Neural cell (in vitro differentiated cells): Measurements from ENCODE around the gene ABCA13. TPM values are rescaled to one million over a fixed set of nuclear protein-coding genes. Genes with fewer than 3 reads are reported as not detected.

ENCODE experiments used
- H2AFZ ChIP-seq: fragments of 200-600, 300-800 bp; sonication (generic), shearing (Covaris generic); 2 replicates; pipeline ENCODE4 v1.6.0; 2014; ENCODE audit warnings: low read depth, mild to moderate bottlenecking, antibody characterized with exemption, low read length, moderate library complexity
- H3F3A ChIP-seq: fragments of 200-600 bp; shearing (Covaris generic); 2 replicates; pipeline ENCODE4 v1.6.1; 2016; ENCODE audit warnings: mild to moderate bottlenecking, moderate library complexity, mixed read lengths, antibody characterized with exemption, low read length; ENCODE audit not compliant: insufficient read depth, poor library complexity, severe bottlenecking
- H3K27ac ChIP-seq: fragments of 200-600, 300-800 bp; sonication (generic), shearing (Covaris generic); 2 replicates; pipeline ENCODE4 v1.5.1; 2014; ENCODE audit warnings: mild to moderate bottlenecking, low read length, moderate library complexity
- H3K27me3 ChIP-seq: fragments of 300-800, 200-600 bp; sonication (generic), shearing (Covaris generic); 2 replicates; pipeline ENCODE4 v1.6.0; 2014; ENCODE audit warnings: mild to moderate bottlenecking, low read depth, low read length, moderate library complexity; ENCODE audit not compliant: insufficient read depth
- H3K36me3 ChIP-seq: fragments of 300-800, 200-600 bp; sonication (generic), shearing (Covaris generic); 2 replicates; pipeline ENCODE4 v1.5.1; 2014; ENCODE audit warnings: mild to moderate bottlenecking, antibody characterized with exemption, low read length, moderate library complexity; ENCODE audit not compliant: insufficient read depth
- H3K4me2 ChIP-seq: fragments of 300-800, 200-600 bp; sonication (generic), shearing (Covaris generic); 2 replicates; pipeline ENCODE4 v1.6.0; 2014; ENCODE audit warnings: mild to moderate bottlenecking, low read length
- H3K4me3 ChIP-seq: fragments of 300-800, 200-600 bp; sonication (generic), shearing (Covaris generic); 2 replicates; pipeline ENCODE4 v1.5.1; 2014; ENCODE audit warnings: mild to moderate bottlenecking, low read length, moderate library complexity
- H3K79me2 ChIP-seq: fragments of 200-600 bp; shearing (Covaris generic); replicated peaks from 2 replicates; pipeline ENCODE4 v1.6.0; 2014; ENCODE audit warnings: mild to moderate bottlenecking, low read length, moderate library complexity; ENCODE audit not compliant: insufficient read depth
- H3K9ac ChIP-seq: fragments of 300-800, 200-600 bp; sonication (generic), shearing (Covaris generic); 2 replicates; pipeline ENCODE4 v1.6.1; 2016; ENCODE audit warnings: mild to moderate bottlenecking, low read length, mixed read lengths
- H3K9me2 ChIP-seq: fragments of 200-600 bp; shearing (Covaris generic); 2 replicates; pipeline ENCODE4 v1.6.1; 2016; ENCODE audit warnings: mild to moderate bottlenecking, low read length, mixed read lengths; ENCODE audit not compliant: insufficient read depth
- H3K9me3 ChIP-seq: fragments of 200-600, 300-800 bp; sonication (generic), shearing (Covaris generic); 2 replicates; pipeline ENCODE4 v1.6.1; 2016; ENCODE audit warnings: mild to moderate bottlenecking, mixed run types, low read length, moderate library complexity, mixed read lengths
- H4K20me1 ChIP-seq: fragments of 200-600 bp; shearing (Covaris generic); 2 replicates; pipeline ENCODE4 v1.6.1; 2016; ENCODE audit warnings: mild to moderate bottlenecking, mixed run types; ENCODE audit not compliant: insufficient read depth
- CTCF ChIP-seq: fragments of 450-650 bp; IDR thresholded peaks from 2 replicates; pipeline ENCODE4 v1.5.1; 2014; ENCODE audit warnings: antibody characterized with exemption, mild to moderate bottlenecking, moderate library complexity; ENCODE audit not compliant: poor library complexity, severe bottlenecking
- EP300 ChIP-seq: fragments of 450-650 bp; conservative IDR thresholded peaks from 2 replicates; pipeline ENCODE4 v1.6.1; 2014; ENCODE audit warnings: antibody characterized with exemption, mild to moderate bottlenecking, moderate library complexity; ENCODE audit not compliant: poor library complexity, severe bottlenecking
- EZH2 ChIP-seq: fragments of 200-600, 300-800 bp; shearing (Covaris generic), sonication (generic); IDR thresholded peaks from 2 replicates; pipeline ENCODE4 v1.6.1; 2014; ENCODE audit warnings: antibody characterized with exemption, low read length, borderline replicate concordance, mild to moderate bottlenecking; ENCODE audit not compliant: insufficient read depth, poor library complexity, severe bottlenecking
- MXI1 ChIP-seq: fragments of 450-650 bp; conservative IDR thresholded peaks from 2 replicates; pipeline ENCODE4 v1.6.1; 2014; ENCODE audit warnings: antibody characterized with exemption, mild to moderate bottlenecking; ENCODE audit not compliant: poor library complexity, severe bottlenecking
- POLR2AphosphoS5 ChIP-seq: IDR thresholded peaks from 2 replicates; pipeline ENCODE4 v1.6.1; 2012
- RAD21 ChIP-seq: fragments of 450-650 bp; conservative IDR thresholded peaks from 2 replicates; pipeline ENCODE4 v1.6.1; 2014; ENCODE audit warnings: antibody characterized with exemption, mild to moderate bottlenecking, moderate library complexity
- REST ChIP-seq: IDR thresholded peaks from 2 replicates; pipeline ENCODE4 v1.6.1; 2012; ENCODE audit warnings: borderline replicate concordance
- SMC3 ChIP-seq: fragments of 450-650 bp; conservative IDR thresholded peaks from 2 replicates; pipeline ENCODE4 v1.6.1; 2014; ENCODE audit warnings: antibody characterized with exemption, mild to moderate bottlenecking, moderate library complexity; ENCODE audit not compliant: poor library complexity
- TAF1 ChIP-seq: IDR thresholded peaks from 2 replicates; pipeline ENCODE4 v1.6.1; 2012; ENCODE audit warnings: low read depth
- polyA plus RNA-seq: library from polyadenylated mRNA; depleted of rRNA; stranded (reverse); fragments of >200 nt; gene quantifications from 2 replicates; pipeline ENCODE4 v1.2.3, GENCODE V29; 2014

ABCA13 gene
- polyA plus RNA-seq, 1 donor from 2014 or later, result 0.20 TPM

- Histone ChIP-seq H4K20me1 (no peaks in the 10 kb centered on the region), H3K36me3 (no peaks in the 10 kb centered on the region), H3K4me2 (no peak overlapping the region), H3F3A (no peaks in the 10 kb centered on the region), H3K9me2 (no peaks in the 10 kb centered on the region), H2AFZ (no peak overlapping the region), H3K9me3 (no peaks in the 10 kb centered on the region), H3K79me2 (no peaks in the 10 kb centered on the region), H3K9ac (no peak overlapping the region), H3K27ac (no peak overlapping the region), H3K4me3 (no peak overlapping the region), H3K27me3 (no peaks in the 10 kb centered on the region)
- TF ChIP-seq EP300 (no peak), TAF1 (no peak), MXI1 (no peak), CTCF (no peak), RAD21 (no peak), EZH2 (no peak), POLR2AphosphoS5 (no peak), REST (no peak), SMC3 (no peak)
These were observed 114.1 kb downstream of the ABCA13 start for GRCh38 chr7:48285373-48285772.

GRCh38 chr7:48286836-48287235 is 115.6 kb downstream of the ABCA13 start:
- TF ChIP-seq EZH2, result no peak
- TF ChIP-seq SMC3, result no peak
- TF ChIP-seq EP300, result no peak
- TF ChIP-seq REST, result no peak
- TF ChIP-seq TAF1, result no peak
- TF ChIP-seq CTCF, result no peak
- H3K4me2 ChIP-seq, result no peak overlapping the region
- H3K9ac ChIP-seq, result no peak overlapping the region
- no peak overlapping the region for H3K27ac ChIP-seq
- H2AFZ ChIP-seq, result no peak overlapping the region
- no peaks in the 10 kb centered on the region for H4K20me1 ChIP-seq
- H3K9me2 ChIP-seq, result no peaks in the 10 kb centered on the region
- no peaks in the 10 kb centered on the region for H3K9me3 ChIP-seq
- H3K36me3 ChIP-seq, result no peaks in the 10 kb centered on the region
- no peak overlapping the region for H3K4me3 ChIP-seq
- no peaks in the 10 kb centered on the region for H3K27me3 ChIP-seq
- no peaks in the 10 kb centered on the region for H3F3A ChIP-seq
- H3K79me2 ChIP-seq, result no peaks in the 10 kb centered on the region
